GM18517 (cell line): ENCODE measurements around the gene OR10A6.

Source experiments
- ATAC-seq: cut with Tn5 transposase; IDR thresholded peaks from one replicate; pipeline ENCODE4 v1.9.1; 2021; ENCODE audit warnings: mild to moderate bottlenecking, moderate library complexity; ENCODE audit not compliant: unreplicated experiment

Gene OR10A6

GRCh38 chr11:7931168-7931567 lies at the start of gene OR10A6:
Gene OR10A6, minus strand, starts transcription at chr11:7931268. Its CDS starts 2,606 bp downstream, at chr11:7928662.
- ATAC-seq, result no peak

- ATAC-seq, result no peak
Observed at GRCh38 chr11:7977232-7977917, 46.3 kb upstream of the OR10A6 start.

- no peak for ATAC-seq
Observed at GRCh38 chr11:7974668-7975067, 43.6 kb upstream of the OR10A6 start.

GRCh38 chr11:7973011-7973410 lies 41.9 kb upstream of the OR10A6 start:
- no peak for ATAC-seq

GRCh38 chr11:7971846-7972245 lies 40.8 kb upstream of the OR10A6 start:
- no peak for ATAC-seq

- ATAC-seq, result no peak
Observed at GRCh38 chr11:7969756-7970646, 38.9 kb upstream of the OR10A6 start.

- no peak for ATAC-seq
Observed at GRCh38 chr11:7968686-7969085, 37.6 kb upstream of the OR10A6 start.

- no peak for ATAC-seq
Observed at GRCh38 chr11:7967826-7968225, 36.8 kb upstream of the OR10A6 start.

GRCh38 chr11:7967097-7967496 lies 36.0 kb upstream of the OR10A6 start:
- ATAC-seq, result no peak

GRCh38 chr11:7965386-7965785 lies 34.3 kb upstream of the OR10A6 start, which contains the start of gene NLRP10:
Gene NLRP10, minus strand, starts transcription at chr11:7965447. Its CDS starts 1,952 bp downstream, at chr11:7963495.
- ATAC-seq, result no peak

GRCh38 chr11:7964873-7965272 lies 33.8 kb upstream of the OR10A6 start:
- no peak for ATAC-seq

GRCh38 chr11:7964261-7964660 lies 33.2 kb upstream of the OR10A6 start:
- ATAC-seq, result no peak

GRCh38 chr11:7955191-7955590 lies 24.1 kb upstream of the OR10A6 start:
- no peak for ATAC-seq

- ATAC-seq, result no peak
Observed at GRCh38 chr11:7949934-7950333, 18.9 kb upstream of the OR10A6 start.

- no peak for ATAC-seq
Observed at GRCh38 chr11:7944123-7944522, 13.1 kb upstream of the OR10A6 start.

GRCh38 chr11:7941608-7942007 lies 10.5 kb upstream of the OR10A6 start, which contains the start of gene OR10A3:
Gene OR10A3, minus strand, starts transcription at chr11:7941708. Its CDS starts 2,188 bp downstream, at chr11:7939520.
- ATAC-seq, result no peak

GRCh38 chr11:7941146-7941545 lies 10.1 kb upstream of the OR10A6 start:
- no peak for ATAC-seq

- no peak for ATAC-seq
Observed at GRCh38 chr11:7936615-7937014, 5.5 kb upstream of the OR10A6 start.

GRCh38 chr11:7927635-7928034 lies 3.4 kb downstream of the OR10A6 start:
- no peak for ATAC-seq

- ATAC-seq, result no peak
Observed at GRCh38 chr11:7924536-7924935, 6.5 kb downstream of the OR10A6 start.

- no peak for ATAC-seq
Observed at GRCh38 chr11:7918141-7918540, 12.9 kb downstream of the OR10A6 start.

GRCh38 chr11:7911011-7911410 lies 20.1 kb downstream of the OR10A6 start:
- no peak for ATAC-seq
